ENCODE data around the gene NUP88. TPM values are rescaled to one million over a fixed set of nuclear protein-coding genes. Genes with fewer than 3 reads are reported as not detected.

The NUP88 gene
- total RNA-seq, 1 donor from 2014 or later: 66.3 TPM

GRCh38 chr17:5380491-5381135, 38.8 kb downstream of the NUP88 start:
- peaks cover 34% of the 10 kb centered on the region for H3K36me3 Mint-ChIP-seq
- H3K4me3 Mint-ChIP-seq: no peak overlapping the region
- H3K27ac Mint-ChIP-seq: no peak overlapping the region
- no peaks in the 10 kb centered on the region for H3K27me3 Mint-ChIP-seq (ENCODE audit: low read depth)
- no peaks in the 10 kb centered on the region for H3K9me3 Mint-ChIP-seq
- TF ChIP-seq, protein P1, sequence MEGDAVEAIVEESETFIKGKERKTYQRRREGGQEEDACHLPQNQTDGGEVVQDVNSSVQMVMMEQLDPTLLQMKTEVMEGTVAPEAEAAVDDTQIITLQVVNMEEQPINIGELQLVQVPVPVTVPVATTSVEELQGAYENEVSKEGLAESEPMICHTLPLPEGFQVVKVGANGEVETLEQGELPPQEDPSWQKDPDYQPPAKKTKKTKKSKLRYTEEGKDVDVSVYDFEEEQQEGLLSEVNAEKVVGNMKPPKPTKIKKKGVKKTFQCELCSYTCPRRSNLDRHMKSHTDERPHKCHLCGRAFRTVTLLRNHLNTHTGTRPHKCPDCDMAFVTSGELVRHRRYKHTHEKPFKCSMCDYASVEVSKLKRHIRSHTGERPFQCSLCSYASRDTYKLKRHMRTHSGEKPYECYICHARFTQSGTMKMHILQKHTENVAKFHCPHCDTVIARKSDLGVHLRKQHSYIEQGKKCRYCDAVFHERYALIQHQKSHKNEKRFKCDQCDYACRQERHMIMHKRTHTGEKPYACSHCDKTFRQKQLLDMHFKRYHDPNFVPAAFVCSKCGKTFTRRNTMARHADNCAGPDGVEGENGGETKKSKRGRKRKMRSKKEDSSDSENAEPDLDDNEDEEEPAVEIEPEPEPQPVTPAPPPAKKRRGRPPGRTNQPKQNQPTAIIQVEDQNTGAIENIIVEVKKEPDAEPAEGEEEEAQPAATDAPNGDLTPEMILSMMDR (IDR thresholded peaks at IDR 0.05; ENCODE audit: unreplicated experiment): no peak
- no peak for DNase-seq (ENCODE audit: low spot score in 2 of 2, unreplicated experiment in 2 of 2)
- no peaks in the 10 kb centered on the region for H3K4me1 Mint-ChIP-seq

GRCh38 chr17:5379351-5380107, 39.9 kb downstream of the NUP88 start:
- Mint-ChIP-seq H3K27me3 (ENCODE audit: low read depth) (no peaks in the 10 kb centered on the region), H3K27ac (no peak overlapping the region), H3K4me1 (no peaks in the 10 kb centered on the region), H3K9me3 (no peaks in the 10 kb centered on the region), H3K4me3 (no peak overlapping the region), H3K36me3 (peaks cover 31% of the 10 kb centered on the region)
- DNase-seq (ENCODE audit: low spot score in 2 of 2, unreplicated experiment in 2 of 2): no peak
- TF ChIP-seq, protein P1 (IDR thresholded peaks at IDR 0.05; ENCODE audit: unreplicated experiment): no peak

DNA sequence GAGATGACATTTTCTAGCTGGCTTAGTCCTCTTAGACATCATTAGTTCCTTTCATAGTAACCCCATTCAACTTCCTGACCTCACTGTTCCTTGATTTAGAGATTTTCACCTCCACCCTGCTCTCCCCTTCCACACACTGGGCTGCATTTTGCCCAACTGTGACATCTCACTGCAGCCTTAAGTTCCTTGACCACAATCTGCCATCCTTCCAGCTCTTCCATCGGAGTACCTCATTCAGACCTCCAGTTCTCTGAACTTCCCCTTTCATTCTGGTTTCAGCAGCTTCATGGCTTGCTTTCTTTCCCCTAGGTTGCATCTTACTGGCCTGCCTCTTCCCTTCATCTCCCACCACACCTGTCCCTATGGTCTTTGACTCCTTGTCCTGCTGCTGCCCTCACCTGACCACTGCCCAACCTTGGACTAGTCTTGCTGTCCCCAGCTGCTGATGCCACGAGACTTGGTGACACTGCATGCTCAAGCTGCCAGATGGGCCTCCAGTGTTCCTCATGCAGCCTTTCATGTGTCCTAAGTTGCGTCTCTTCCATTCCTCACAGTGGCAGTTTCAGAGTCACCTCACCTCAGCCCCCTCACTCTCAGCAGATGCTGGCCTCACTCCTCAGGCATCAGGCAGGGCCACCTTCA, 40.8 kb downstream of the NUP88 start:
- Mint-ChIP-seq H3K4me1 (no peaks in the 10 kb centered on the region), H3K9me3 (no peaks in the 10 kb centered on the region), H3K36me3 (peaks cover 31% of the 10 kb centered on the region), H3K27ac (no peak overlapping the region), H3K4me3 (no peak overlapping the region), H3K27me3 (ENCODE audit: low read depth) (no peaks in the 10 kb centered on the region)
- no peak for DNase-seq (ENCODE audit: low spot score in 2 of 2, unreplicated experiment in 2 of 2)
- TF ChIP-seq, protein P1 (IDR thresholded peaks at IDR 0.05; ENCODE audit: unreplicated experiment): no peak

- TF ChIP-seq, protein P1 (IDR thresholded peaks at IDR 0.05; ENCODE audit: unreplicated experiment): no peak
- DNase-seq (ENCODE audit: low spot score in 2 of 2, unreplicated experiment in 2 of 2): no peak
- no peaks in the 10 kb centered on the region for H3K9me3 Mint-ChIP-seq
- no peaks in the 10 kb centered on the region for H3K4me1 Mint-ChIP-seq
- no peak overlapping the region for H3K4me3 Mint-ChIP-seq
- peaks cover 42% of the 10 kb centered on the region for H3K36me3 Mint-ChIP-seq
- H3K27ac Mint-ChIP-seq: no peak overlapping the region
- H3K27me3 Mint-ChIP-seq (ENCODE audit: low read depth): no peaks in the 10 kb centered on the region
Measured at GRCh38 chr17:5373112-5373511, 46.4 kb downstream of the NUP88 start.

GRCh38 chr17:5370411-5370810, 49.1 kb downstream of the NUP88 start:
- H3K4me1 Mint-ChIP-seq: peaks cover 5% of the 10 kb centered on the region
- no peak overlapping the region for H3K4me3 Mint-ChIP-seq
- peaks cover 47% of the 10 kb centered on the region for H3K36me3 Mint-ChIP-seq
- no peaks in the 10 kb centered on the region for H3K9me3 Mint-ChIP-seq
- H3K27me3 Mint-ChIP-seq (ENCODE audit: low read depth): no peaks in the 10 kb centered on the region
- TF ChIP-seq, protein P1 (IDR thresholded peaks at IDR 0.05; ENCODE audit: unreplicated experiment): no peak
- no peak for DNase-seq (ENCODE audit: low spot score in 2 of 2, unreplicated experiment in 2 of 2)
- no peak overlapping the region for H3K27ac Mint-ChIP-seq

All from mesothelial cell of epicardium (in vitro differentiated cells).